Heart right ventricle (tissue), 16 donors: ENCODE data around the gene ABI2. TPM values are rescaled to one million over a fixed set of nuclear protein-coding genes. Genes with fewer than 3 reads are reported as not detected.
A peak's percentile ranks its signal among the peaks of the same experiment; 100 is the strongest.

Experiments
- ATAC-seq, 8 donors: fragments of 200-7000 bp; cut with Tn5 transposase; one replicate each; pipeline ENCODE4 v1.9.1; 2020; ENCODE audit warnings: mild to moderate bottlenecking in 8 of 8, moderate library complexity in 8 of 8, moderate number of reproducible peaks in 1 of 8
- DNase-seq, 2 donors: peaks; one replicate each; pipeline ENCODE4 v3.0.0-alpha.2; 2020
- H3K27ac ChIP-seq, 10 donors: fragments of 200-600 bp; sonication (generic) in 2 of 10; one replicate each; pipeline versions ENCODE4 v1.5.0 to v1.8.0; 2020 to 2022; ENCODE audit warnings: mild to moderate bottlenecking in 3 of 10
- H3K27me3 ChIP-seq, 7 donors: fragments of 200-600 bp; one replicate each; pipeline ENCODE4 v1.8.0; 2021 to 2022; ENCODE audit warnings: mild to moderate bottlenecking in 2 of 7
- H3K36me3 ChIP-seq, 9 donors: fragments of 200-600 bp; sonication (generic) in 1 of 9; one replicate each; pipeline versions ENCODE4 v1.5.0 to v1.8.0; 2020 to 2022; ENCODE audit warnings: mild to moderate bottlenecking in 2 of 9
- H3K4me1 ChIP-seq, 9 donors: fragments of 200-600 bp; sonication (generic) in 1 of 9; one replicate each; pipeline versions ENCODE4 v1.5.0 to v1.8.0; 2020 to 2022; ENCODE audit warnings: mild to moderate bottlenecking in 4 of 9
- H3K4me3 ChIP-seq, 10 donors: fragments of 200-600 bp; sonication (generic) in 2 of 10; one replicate each; pipeline versions ENCODE4 v1.5.0 to v1.8.0; 2020 to 2022; ENCODE audit warnings: mild to moderate bottlenecking in 7 of 10, moderate library complexity in 2 of 10
- H3K9me3 ChIP-seq, 11 donors: fragments of 200-600 bp in 10 of 11; sonication (generic) in 2 of 11; one replicate each; pipeline versions ENCODE4 v1.5.0 to v1.8.0; 2013 to 2022; ENCODE audit warnings: mild to moderate bottlenecking in 2 of 11, control low read depth in 1 of 11, moderate library complexity in 1 of 11
- CTCF ChIP-seq, 9 donors: fragments of 200-600 bp; sonication (generic) in 2 of 9; IDR thresholded peaks; one replicate each; pipeline versions ENCODE4 v1.5.0 to v1.8.0; 2021 to 2022; ENCODE audit warnings: antibody characterized with exemption in 9 of 9, mild to moderate bottlenecking in 5 of 9, moderate library complexity in 1 of 9
- WGBS, 2 donors: extraction: QIAGEN DNeasy Blood & Tissue Kit; methylation state at CpG; one replicate each; pipeline ENCODE4 v1.1.7; 2013; ENCODE audit warnings: inconsistent platforms in 1 of 2; 5-methylcytosine and 5-hydroxymethylcytosine counted together
- intact Hi-C, 10 donors: fragments of 100-400 bp; cut with DNase I; formaldehyde crosslinking; loops; one replicate each; pipeline versions ENCODE4 v1.11.1 to v1.14.2; 2022
- polyA plus RNA-seq, 2 donors: library from polyadenylated mRNA; stranded (reverse); fragments of 200-250 nt; gene quantifications; one replicate each; pipeline ENCODE4 v1.2.3, GENCODE V29; 2013
- total RNA-seq, 10 donors: library from RNA; stranded (reverse); fragmentation: NEBNext Ultra II Directional in 3 of 10; extraction: Animal tissue kit (Norgen Biotek cat#: 25700) in 3 of 10; gene quantifications; one replicate each; pipeline versions ENCODE4 v1.2.1 to v1.2.4, GENCODE V29; 2021 to 2023
- donor health status: Arrhythmogenic right ventricular cardiomyopathy.
- donor health status: ischemic (EF 13 %, LVEDD 7.1; RV severe dilation, severe dysfunction).
- donor health status: healthy with polysubstance abuse.
- donor health status: DM: no; HTN: yes; CAD: no.
- donor health status: DM: no; HTN: no; CAD: no.
- donor health status: ischemic (EF 25% LVEDD 6.9; RV normal size, moderate dysfunction).
- donor health status: ischemic (EF 25% LVEDD 5.7; RV mildly dilated, moderate dysfunction).
- donor health status: healthy.
- donor health status: DM: yes; HTN: yes; CAD: no.
- donor health status: Ischemic cardiomyopathy.
- donor health status: ischemic (EF 35%, LVEDD 5.7; RV mildly dilated, moderate dysfunction).
- donor health status: nonischemic (EF 11% LVEDD 7.7; RV severe dilation, severe dysfunction).
- donor health status: DM: yes; HTN: yes; CAD: no.
- donor health status: PGD.
- donor health status: ischemic (EF 29% LVEDD 5.4; RV normal size, mild dysfunction).
- donor health status: nonischemic (EF 23%, LVEDD 6.1; RV moderate dilation, normal function).

ABI2 gene
- total and polyA plus RNA-seq, 12 donors, result 12.9 to 76.8 (median 55.7) TPM

DNA sequence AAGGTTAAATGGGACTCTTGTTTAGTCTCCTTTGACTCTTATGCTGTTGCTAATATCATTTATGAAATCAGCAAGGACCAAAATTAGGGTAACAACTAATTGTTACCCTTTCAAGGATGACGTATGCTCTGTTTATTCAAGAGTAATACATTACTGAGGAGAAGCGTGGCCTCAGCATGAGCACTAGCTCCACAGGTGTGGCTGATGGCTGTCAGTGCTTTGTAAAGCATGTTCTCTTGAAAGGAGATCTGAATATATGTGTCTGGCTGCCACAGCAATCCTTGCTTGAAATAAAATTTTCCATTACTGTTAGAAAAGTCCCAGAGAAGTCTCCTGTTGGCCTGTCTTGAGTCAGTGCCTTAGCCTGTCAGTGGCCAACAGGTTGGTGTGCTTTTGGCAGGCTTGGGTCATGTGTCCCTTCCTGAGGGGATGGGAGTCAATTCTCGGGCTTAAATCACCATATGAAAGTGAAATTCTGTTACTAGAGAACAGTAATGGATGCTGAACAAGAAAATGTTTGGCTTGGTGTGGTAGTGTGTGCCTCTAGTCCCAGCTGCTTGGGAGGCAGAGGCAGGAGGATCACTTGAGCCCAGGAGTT, 32.7 kb downstream of the ABI2 start:
- Histone ChIP-seq H3K4me1 (peaks cover 0 to 34% (median 24%) of the 10 kb centered on the region in 9 donors), H3K4me3 (no peak overlapping the region), H3K36me3 (peaks cover 0 to 5% (median 0%) of the 10 kb centered on the region in 9 donors), H3K27me3 (no peaks in the 10 kb centered on the region), H3K9me3 (no peaks in the 10 kb centered on the region), H3K27ac (peak overlapping the region in 6 of 10 donors; percentile 19 to 48 (median 26))
- DNase-seq, result peak in 1 of 2 donors; percentile 20
- 52 to 74% methylated on average over 3 of the region's 3 CpGs for WGBS, 2 donors
- intact Hi-C loops, result no loop called here
- TF ChIP-seq CTCF (IDR thresholded peaks at IDR 0.05), result no peak
- ATAC-seq, result peak in 7 of 8 donors; percentile 45 to 89 (median 73)

DNA sequence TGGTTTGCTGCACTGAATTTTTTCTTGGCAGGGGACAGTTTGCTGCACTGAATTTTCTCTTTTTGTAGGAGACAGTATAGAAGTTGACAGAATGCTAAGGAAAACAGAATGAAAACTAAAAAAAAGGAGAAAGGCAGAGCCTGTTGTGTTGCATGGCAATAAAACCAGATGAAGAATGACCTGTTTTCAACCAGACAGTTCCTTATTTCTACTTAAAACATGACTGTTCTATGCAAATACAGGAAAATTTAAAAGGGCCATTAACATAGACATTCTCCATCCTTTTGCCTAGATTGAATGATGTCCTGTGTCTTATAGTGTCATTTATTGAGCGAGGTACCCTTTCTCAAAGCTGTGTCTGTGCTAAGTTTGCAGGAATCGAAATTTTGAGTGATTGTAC, 33.3 kb downstream of the ABI2 start:
- ATAC-seq, result peak in 1 of 8 donors; percentile 14
- TF ChIP-seq CTCF (IDR thresholded peaks at IDR 0.05), result no peak
- Histone ChIP-seq H3K27ac (peak overlapping the region in 6 of 10 donors; percentile 20 to 53 (median 38)), H3K9me3 (no peaks in the 10 kb centered on the region), H3K27me3 (no peaks in the 10 kb centered on the region), H3K4me3 (no peak overlapping the region), H3K36me3 (peaks cover 0 to 5% (median 0%) of the 10 kb centered on the region in 9 donors), H3K4me1 (peaks cover 0 to 34% (median 24%) of the 10 kb centered on the region in 9 donors)
- 55 to 63% methylated on average over 2 of the region's 2 CpGs for WGBS, 2 donors
- no peak for DNase-seq
- intact Hi-C loops, result no loop called here

DNA sequence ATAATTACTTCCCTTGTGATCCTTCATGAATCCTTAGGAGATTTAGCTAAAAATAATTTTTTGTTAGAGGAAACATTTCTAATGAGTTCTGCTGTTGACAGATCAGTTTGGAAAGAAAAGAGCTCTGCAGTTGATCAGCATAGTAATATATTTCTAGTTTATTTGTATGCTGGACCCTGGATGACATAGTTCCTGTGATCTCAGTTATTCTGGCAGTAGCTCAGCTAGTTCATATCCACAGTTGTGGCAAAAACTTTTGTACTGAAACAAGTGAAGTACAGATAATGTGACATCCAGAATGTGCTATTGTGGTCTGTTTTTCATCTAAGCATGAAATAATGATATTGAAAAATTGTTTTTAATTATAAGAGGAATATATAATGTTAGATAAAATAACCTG, 33.7 kb downstream of the ABI2 start:
- ATAC-seq, result peak in 3 of 8 donors; percentile 36 to 67 (median 50)

More for the DNA sequence above, 33.7 kb downstream of the ABI2 start:
- no peak for DNase-seq
- Histone ChIP-seq H3K4me1 (peaks cover 0 to 34% (median 24%) of the 10 kb centered on the region in 9 donors), H3K36me3 (peaks cover 0 to 8% (median 0%) of the 10 kb centered on the region in 9 donors), H3K4me3 (no peak overlapping the region), H3K9me3 (no peaks in the 10 kb centered on the region), H3K27ac (peak overlapping the region in 5 of 10 donors; percentile 20 to 53 (median 34)), H3K27me3 (no peaks in the 10 kb centered on the region)
- no peak for TF ChIP-seq CTCF (IDR thresholded peaks at IDR 0.05)
- intact Hi-C loops, result no loop called here
